Fibroblast of upper back skin (primary cell): ENCODE measurements around the gene GLYR1.

Source experiments
- DNase-seq: peaks from one replicate; pipeline ENCODE4 v3.0.0-alpha.2; 2013

The GLYR1 gene

GRCh38 chr16:4803401-4803844, 43.7 kb downstream of the GLYR1 start:
- peak; percentile 31 for DNase-seq

- DNase-seq: peak; percentile 92
Measured at GRCh38 chr16:4802659-4803287, 44.3 kb downstream of the GLYR1 start.

- DNase-seq: peak; percentile 11
Measured at GRCh38 chr16:4801962-4802658, 45.0 kb downstream of the GLYR1 start, which contains the start of gene ROGDI. ROGDI (minus strand) TSS chr16:4802633; CDS start chr16:4802571, 62 bp downstream.

GRCh38 chr16:4801051-4801961, 45.8 kb downstream of the GLYR1 start:
- DNase-seq: no peak

GRCh38 chr16:4800290-4801041, 46.6 kb downstream of the GLYR1 start:
- DNase-seq: no peak

GRCh38 chr16:4799171-4799855, 47.8 kb downstream of the GLYR1 start:
- no peak for DNase-seq

- DNase-seq: no peak
Measured at GRCh38 chr16:4798456-4798855, 48.6 kb downstream of the GLYR1 start.

GRCh38 chr16:4797805-4798252, 49.3 kb downstream of the GLYR1 start:
- no peak for DNase-seq

- DNase-seq: no peak
Measured at GRCh38 chr16:4796982-4797804, 49.9 kb downstream of the GLYR1 start.

GRCh38 chr16:4795828-4796572, 51.1 kb downstream of the GLYR1 start:
- no peak for DNase-seq

GRCh38 chr16:4795181-4795827, 51.8 kb downstream of the GLYR1 start, which contains the start of gene SMIM22:
SMIM22 (plus strand) TSS chr16:4795369; CDS start chr16:4795735, 366 bp downstream.
- no peak for DNase-seq

GRCh38 chr16:4792951-4793513, 54.1 kb downstream of the GLYR1 start:
- no peak for DNase-seq

- DNase-seq: no peak
Measured at GRCh38 chr16:4790871-4791270, 56.2 kb downstream of the GLYR1 start.

- DNase-seq: no peak
Measured at GRCh38 chr16:4790261-4790660, 56.8 kb downstream of the GLYR1 start.

- DNase-seq: no peak
Measured at GRCh38 chr16:4788910-4789309, 58.2 kb downstream of the GLYR1 start.

GRCh38 chr16:4788489-4788889, 58.6 kb downstream of the GLYR1 start:
- no peak for DNase-seq

GRCh38 chr16:4787627-4788482, 59.2 kb downstream of the GLYR1 start, which contains the start of gene SEPTIN12:
SEPTIN12 (minus strand) TSS chr16:4788345; CDS start chr16:4787645, 700 bp downstream.
- no peak for DNase-seq

GRCh38 chr16:4787068-4787467, 60.0 kb downstream of the GLYR1 start:
- DNase-seq: no peak
